Endothelial cell (in vitro differentiated cells): ENCODE measurements around the gene TNFRSF12A. TPM values are rescaled to one million over a fixed set of nuclear protein-coding genes. Genes with fewer than 3 reads are reported as not detected.
"Not testable (repeated sequence)": the region's sequence is repeated elsewhere in the genome, so short reads cannot be mapped to it uniquely, and the experiment has no call there.

Source experiments
- DNase-seq: peaks from one replicate; pipeline ENCODE4 v3.0.0; 2021; ENCODE audit warnings: low spot score
- H3K27ac Mint-ChIP-seq: one replicate; pipeline ENCODE4 v1.8.0; 2021; ENCODE audit warnings: mixed read lengths, inconsistent platforms; ENCODE audit not compliant: unreplicated experiment
- H3K27me3 Mint-ChIP-seq: one replicate; pipeline ENCODE4 v1.8.0; 2021; ENCODE audit warnings: mild to moderate bottlenecking, moderate library complexity, mixed read lengths, inconsistent platforms; ENCODE audit not compliant: unreplicated experiment
- H3K36me3 Mint-ChIP-seq: one replicate; pipeline ENCODE4 v1.8.0; 2021; ENCODE audit warnings: mild to moderate bottlenecking, low read depth, mixed read lengths, inconsistent platforms; ENCODE audit not compliant: unreplicated experiment
- H3K4me1 Mint-ChIP-seq: one replicate; pipeline ENCODE4 v1.8.0; 2021; ENCODE audit warnings: mild to moderate bottlenecking, mixed read lengths, inconsistent platforms; ENCODE audit not compliant: unreplicated experiment
- H3K4me3 Mint-ChIP-seq: one replicate; pipeline ENCODE4 v1.8.0; 2021; ENCODE audit warnings: mild to moderate bottlenecking, mixed read lengths, inconsistent platforms; ENCODE audit not compliant: unreplicated experiment
- H3K9me3 Mint-ChIP-seq: one replicate; pipeline ENCODE4 v1.8.0; 2021; ENCODE audit warnings: mixed read lengths, inconsistent platforms; ENCODE audit not compliant: unreplicated experiment
- CTCF ChIP-seq: fragments of 200-600 bp; sonication (generic); IDR thresholded peaks from one replicate; pipeline ENCODE4 v1.5.0; 2021; ENCODE audit warnings: antibody characterized with exemption; ENCODE audit not compliant: unreplicated experiment
- total RNA-seq: library from RNA; stranded (reverse); fragmentation: NEBNext Ultra II Directional; extraction: Animal tissue kit (Norgen Biotek cat#: 25700); gene quantifications from one replicate; pipeline ENCODE4 v1.2.1, GENCODE V29; 2021; ENCODE audit not compliant: unreplicated experiment

TNFRSF12A gene
- total RNA-seq, 1 donor from 2014 or later: 3.0 TPM

GRCh38 chr16:3054965-3055733, 35.0 kb downstream of the TNFRSF12A start:
- DNase-seq: no peak
- peaks cover 12% of the 10 kb centered on the region for H3K27me3 Mint-ChIP-seq
- TF ChIP-seq CTCF: no peak
- H3K27ac Mint-ChIP-seq: no peak overlapping the region
- peaks cover 17% of the 10 kb centered on the region for H3K4me1 Mint-ChIP-seq
- H3K9me3 Mint-ChIP-seq: no peaks in the 10 kb centered on the region
- peaks cover 32% of the 10 kb centered on the region for H3K36me3 Mint-ChIP-seq
- peak overlapping the region; percentile 57 for H3K4me3 Mint-ChIP-seq

- not testable (repeated sequence) for H3K27ac Mint-ChIP-seq, DNase-seq, H3K4me3 Mint-ChIP-seq, H3K9me3 Mint-ChIP-seq
- peaks cover 20% of the 10 kb centered on the region for H3K4me1 Mint-ChIP-seq
- peaks cover 32% of the 10 kb centered on the region for H3K36me3 Mint-ChIP-seq
- peaks cover 14% of the 10 kb centered on the region for H3K27me3 Mint-ChIP-seq
These were observed 35.6 kb downstream of the TNFRSF12A start for GRCh38 chr16:3055734-3056115.

GRCh38 chr16:3056336-3057180, 36.4 kb downstream of the TNFRSF12A start:
- H3K27me3 Mint-ChIP-seq: peaks cover 15% of the 10 kb centered on the region
- no peak overlapping the region for H3K27ac Mint-ChIP-seq
- no peaks in the 10 kb centered on the region for H3K9me3 Mint-ChIP-seq
- peaks cover 25% of the 10 kb centered on the region for H3K36me3 Mint-ChIP-seq
- no peak for TF ChIP-seq CTCF
- no peak overlapping the region for H3K4me3 Mint-ChIP-seq
- H3K4me1 Mint-ChIP-seq: peaks cover 20% of the 10 kb centered on the region
- DNase-seq: no peak

GRCh38 chr16:3057181-3058138, 37.3 kb downstream of the TNFRSF12A start:
- peaks cover 20% of the 10 kb centered on the region for H3K36me3 Mint-ChIP-seq
- no peaks in the 10 kb centered on the region for H3K9me3 Mint-ChIP-seq
- peaks cover 20% of the 10 kb centered on the region for H3K4me1 Mint-ChIP-seq
- no peak for TF ChIP-seq CTCF
- peaks cover 15% of the 10 kb centered on the region for H3K27me3 Mint-ChIP-seq
- no peak for DNase-seq
- peak overlapping the region; percentile 75 for H3K4me3 Mint-ChIP-seq
- H3K27ac Mint-ChIP-seq: no peak overlapping the region
